NCI-H146 treated with DMSO at 0.1 percent for 48 hours (cell line): ENCODE results near the gene FHL2.

Experiments
- DNase-seq: peaks from one replicate; lab custom pipeline; 2025; ENCODE audit not compliant: unreplicated experiment; lab: John Stamatoyannopoulos, UW

Gene FHL2

GRCh38 chr2:105399207-105399861 lies 483 bp upstream of the FHL2 start:
- no peak for DNase-seq

GRCh38 chr2:105397953-105398335 lies 907 bp downstream of the FHL2 start:
- no peak for DNase-seq

- no peak for DNase-seq
These were observed 1.7 kb downstream of the FHL2 start for GRCh38 chr2:105397025-105397722.

- DNase-seq: no peak
These were observed 2.4 kb downstream of the FHL2 start for GRCh38 chr2:105396254-105397024.

GRCh38 chr2:105395691-105396090 lies 3.2 kb downstream of the FHL2 start:
- no peak for DNase-seq

- DNase-seq: no peak
These were observed 3.8 kb downstream of the FHL2 start for GRCh38 chr2:105394951-105395611.

- no peak for DNase-seq
These were observed 5.3 kb downstream of the FHL2 start for GRCh38 chr2:105393373-105394055.

GRCh38 chr2:105391763-105392662 lies 6.8 kb downstream of the FHL2 start:
- no peak for DNase-seq

- DNase-seq: no peak
These were observed 7.7 kb downstream of the FHL2 start for GRCh38 chr2:105391058-105391627.

GRCh38 chr2:105390454-105390853 lies 8.4 kb downstream of the FHL2 start:
- DNase-seq: no peak

GRCh38 chr2:105388971-105389381 lies 9.9 kb downstream of the FHL2 start:
- no peak for DNase-seq

GRCh38 chr2:105387225-105387624 lies 11.6 kb downstream of the FHL2 start:
- DNase-seq: no peak

GRCh38 chr2:105385731-105386540 lies 12.9 kb downstream of the FHL2 start:
- DNase-seq: no peak

GRCh38 chr2:105384861-105385260 lies 14.0 kb downstream of the FHL2 start:
- no peak for DNase-seq

GRCh38 chr2:105384216-105384615 lies 14.6 kb downstream of the FHL2 start:
- DNase-seq: no peak

GRCh38 chr2:105383432-105384166 lies 15.3 kb downstream of the FHL2 start:
- no peak for DNase-seq

GRCh38 chr2:105382177-105382576 lies 16.7 kb downstream of the FHL2 start:
- no peak for DNase-seq

- DNase-seq: no peak
These were observed 17.7 kb downstream of the FHL2 start for GRCh38 chr2:105381101-105381668.
